Right renal cortex interstitium (tissue), 3 donors: ENCODE data around the gene AARSD1. TPM values are rescaled to one million over a fixed set of nuclear protein-coding genes. Genes with fewer than 3 reads are reported as not detected.
A peak's percentile ranks its signal among the peaks of the same experiment; 100 is the strongest.
"Not testable (repeated sequence)": the region's sequence is repeated elsewhere in the genome, so short reads cannot be mapped to it uniquely, and the experiment has no call there.

Experiments
- DNase-seq, 3 donors: peaks; one replicate each; pipeline ENCODE4 v3.0.0-alpha.2; 2013; ENCODE audit warnings: low read depth in 3 of 3, low spot score in 2 of 3
- polyA plus RNA-seq, 3 donors: library from polyadenylated mRNA; unstranded; fragments of 120-200 nt; gene quantifications; one replicate each; pipeline ENCODE4 v1.2.1, GENCODE V29; 2013; ENCODE audit not compliant: insufficient read length in 3 of 3

AARSD1 gene
- polyA plus RNA-seq: 10 to 100 TPM; 53.2 to 55.5 (median 54.0) TPM

GRCh38 chr17:42964161-42964932 is at the start of gene AARSD1:
AARSD1 (minus strand) TSS chr17:42964454; CDS start chr17:42964440, 14 bp downstream.
- peak; percentile 88 to 93 (median 92) for DNase-seq

GRCh38 chr17:43013296-43013695 is 49.0 kb upstream of the AARSD1 start:
- DNase-seq: no peak

- DNase-seq: no peak
Measured at GRCh38 chr17:43011728-43012472, 47.6 kb upstream of the AARSD1 start.

- no peak for DNase-seq
Measured at GRCh38 chr17:43010667-43011308, 46.5 kb upstream of the AARSD1 start.

- DNase-seq: peak in 1 of 3 donors; percentile 39
Measured at GRCh38 chr17:43006639-43007551, 42.6 kb upstream of the AARSD1 start, which contains the start of gene IFI35. IFI35 (plus strand) TSS chr17:43006784; CDS start chr17:43006948, 164 bp downstream.

GRCh38 chr17:43003542-43004172 is 39.4 kb upstream of the AARSD1 start:
- no peak for DNase-seq

GRCh38 chr17:43000894-43001293 is 36.6 kb upstream of the AARSD1 start:
- DNase-seq: not testable (repeated sequence)

GRCh38 chr17:42999003-42999525 is 34.8 kb upstream of the AARSD1 start:
- no peak for DNase-seq

GRCh38 chr17:42997984-42998938 is 34.0 kb upstream of the AARSD1 start, which contains the start of gene RPL27:
RPL27 (plus strand) TSS chr17:42998419; CDS start chr17:42998751, 332 bp downstream.
- peak; percentile 99 to 100 (median 100) for DNase-seq

GRCh38 chr17:42997390-42997983 is 33.2 kb upstream of the AARSD1 start:
- DNase-seq: no peak

GRCh38 chr17:42993913-42994312 is 29.7 kb upstream of the AARSD1 start:
- not testable (repeated sequence) for DNase-seq

- no peak for DNase-seq
Measured at GRCh38 chr17:42992872-42993271, 28.6 kb upstream of the AARSD1 start.

- DNase-seq: no peak
Measured at GRCh38 chr17:42991471-42991870, 27.2 kb upstream of the AARSD1 start.

GRCh38 chr17:42989726-42990652 is 25.7 kb upstream of the AARSD1 start:
- DNase-seq: no peak

GRCh38 chr17:42989141-42989540 is 24.9 kb upstream of the AARSD1 start:
- no peak for DNase-seq

GRCh38 chr17:42985225-42985624 is 21.0 kb upstream of the AARSD1 start:
- DNase-seq: no peak

- no peak for DNase-seq
Measured at GRCh38 chr17:42982266-42982665, 18.0 kb upstream of the AARSD1 start.
